ENCODE results near the gene DENND10. TPM values are rescaled to one million over a fixed set of nuclear protein-coding genes. Genes with fewer than 3 reads are reported as not detected.

The DENND10 gene
- total RNA-seq, 1 donor = 102 TPM

DNA sequence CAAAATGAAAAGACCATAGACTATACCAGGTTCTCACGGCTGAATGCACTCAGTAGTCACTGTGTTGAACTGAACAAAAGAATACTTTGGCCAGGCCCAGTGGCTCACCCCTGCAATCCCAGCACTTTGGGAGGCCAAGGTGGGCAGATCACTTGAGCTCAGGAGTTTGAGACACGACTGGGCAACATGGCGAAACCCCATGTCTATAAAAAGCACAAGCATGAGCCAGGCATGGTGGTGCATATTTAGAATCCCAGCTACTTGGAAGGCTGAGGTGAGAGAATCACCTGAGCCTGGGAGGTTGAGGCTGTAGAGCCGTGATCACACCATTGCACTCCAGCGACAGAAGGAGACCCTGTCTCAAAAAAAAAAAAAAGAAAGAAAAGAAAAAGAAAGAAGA, 49.1 kb downstream of the DENND10 start:
- no peak for DNase-seq (ENCODE audit: insufficient read length, low spot score, missing footprints)
- Histone ChIP-seq H2AFZ (ENCODE audit: low read length) (no peak overlapping the region), H3K4me2 (ENCODE audit: insufficient read depth, low read length) (no peak overlapping the region), H4K20me1 (ENCODE audit: insufficient read depth, low read length) (no peaks in the 10 kb centered on the region), H3K79me2 (ENCODE audit: insufficient read depth, low read length) (no peaks in the 10 kb centered on the region), H3K4me1 (ENCODE audit: insufficient read depth, low read length) (no peaks in the 10 kb centered on the region), H3K36me3 (ENCODE audit: insufficient read depth, low read length) (peaks cover 33% of the 10 kb centered on the region), H3K9me3 (ENCODE audit: low read depth, low read length) (no peaks in the 10 kb centered on the region), H3K4me3 (ENCODE audit: insufficient read depth, low read length) (no peak overlapping the region), H3K27me3 (ENCODE audit: insufficient read depth, low read length) (no peaks in the 10 kb centered on the region), H3K27ac (ENCODE audit: low read depth, low read length) (no peak overlapping the region)
- TF ChIP-seq CTCF (IDR thresholded peaks at IDR 0.05; ENCODE audit: extremely low read depth, low read depth, low read length) = no peak

DNA sequence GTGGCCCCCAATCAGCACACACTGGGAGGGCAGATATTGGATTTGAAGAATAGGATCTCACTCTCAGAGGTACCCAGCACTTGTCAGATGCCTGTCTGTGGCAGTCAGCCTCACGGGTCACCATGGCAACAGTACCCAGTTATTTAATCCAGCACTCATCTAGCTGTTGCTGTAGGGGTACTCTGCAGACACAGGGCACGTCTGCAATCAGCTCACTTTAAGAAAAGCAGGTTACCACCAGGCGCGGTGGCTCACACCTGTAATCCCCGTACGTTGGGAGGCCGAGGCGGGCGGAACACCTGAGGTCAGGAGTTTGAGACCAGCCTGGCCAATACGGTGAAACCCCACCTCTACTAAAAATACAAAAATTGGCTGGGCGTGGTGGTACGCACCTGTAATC, 49.7 kb downstream of the DENND10 start:
- Histone ChIP-seq H3K27ac (ENCODE audit: low read depth, low read length) (no peak overlapping the region), H2AFZ (ENCODE audit: low read length) (no peak overlapping the region), H3K36me3 (ENCODE audit: insufficient read depth, low read length) (peaks cover 38% of the 10 kb centered on the region), H3K4me3 (ENCODE audit: insufficient read depth, low read length) (no peak overlapping the region), H3K9me3 (ENCODE audit: low read depth, low read length) (no peaks in the 10 kb centered on the region), H3K4me2 (ENCODE audit: insufficient read depth, low read length) (no peak overlapping the region), H3K27me3 (ENCODE audit: insufficient read depth, low read length) (no peaks in the 10 kb centered on the region), H4K20me1 (ENCODE audit: insufficient read depth, low read length) (no peaks in the 10 kb centered on the region), H3K4me1 (ENCODE audit: insufficient read depth, low read length) (no peaks in the 10 kb centered on the region), H3K79me2 (ENCODE audit: insufficient read depth, low read length) (no peaks in the 10 kb centered on the region)
- DNase-seq (ENCODE audit: insufficient read length, low spot score, missing footprints) = no peak
- no peak for TF ChIP-seq CTCF (IDR thresholded peaks at IDR 0.05; ENCODE audit: extremely low read depth, low read depth, low read length)

GRCh38 chr10:119159332-119159731, 55.4 kb downstream of the DENND10 start:
- Histone ChIP-seq H3K79me2 (ENCODE audit: insufficient read depth, low read length) (no peaks in the 10 kb centered on the region), H3K36me3 (ENCODE audit: insufficient read depth, low read length) (peaks cover 31% of the 10 kb centered on the region), H2AFZ (ENCODE audit: low read length) (no peak overlapping the region), H3K4me3 (ENCODE audit: insufficient read depth, low read length) (no peak overlapping the region), H3K4me2 (ENCODE audit: insufficient read depth, low read length) (no peak overlapping the region), H3K9me3 (ENCODE audit: low read depth, low read length) (no peaks in the 10 kb centered on the region), H3K27me3 (ENCODE audit: insufficient read depth, low read length) (no peaks in the 10 kb centered on the region), H3K4me1 (ENCODE audit: insufficient read depth, low read length) (peaks cover under 1% of the 10 kb centered on the region), H3K27ac (ENCODE audit: low read depth, low read length) (no peak overlapping the region), H4K20me1 (ENCODE audit: insufficient read depth, low read length) (no peaks in the 10 kb centered on the region)
- DNase-seq (ENCODE audit: insufficient read length, low spot score, missing footprints) = no peak
- no peak for TF ChIP-seq CTCF (IDR thresholded peaks at IDR 0.05; ENCODE audit: extremely low read depth, low read depth, low read length)

- no peaks in the 10 kb centered on the region for H3K27me3 ChIP-seq (ENCODE audit: insufficient read depth, low read length)
- H3K4me2 ChIP-seq (ENCODE audit: insufficient read depth, low read length) = no peak overlapping the region
- H3K9me3 ChIP-seq (ENCODE audit: low read depth, low read length) = no peaks in the 10 kb centered on the region
- peaks cover 8% of the 10 kb centered on the region for H3K4me1 ChIP-seq (ENCODE audit: insufficient read depth, low read length)
- no peak for DNase-seq (ENCODE audit: insufficient read length, low spot score, missing footprints)
- H3K36me3 ChIP-seq (ENCODE audit: insufficient read depth, low read length) = peaks cover 15% of the 10 kb centered on the region
- H4K20me1 ChIP-seq (ENCODE audit: insufficient read depth, low read length) = no peaks in the 10 kb centered on the region
- H3K79me2 ChIP-seq (ENCODE audit: insufficient read depth, low read length) = no peaks in the 10 kb centered on the region
- H3K4me3 ChIP-seq (ENCODE audit: insufficient read depth, low read length) = no peak overlapping the region
- no peak overlapping the region for H2AFZ ChIP-seq (ENCODE audit: low read length)
- no peak overlapping the region for H3K27ac ChIP-seq (ENCODE audit: low read depth, low read length)
- no peak for TF ChIP-seq CTCF (IDR thresholded peaks at IDR 0.05; ENCODE audit: extremely low read depth, low read depth, low read length)
Measured at GRCh38 chr10:119161680-119162451, 58.0 kb downstream of the DENND10 start.
